Activated T-helper 2 cell treated with anti-CD3 and anti-CD28 coated beads, Interferon-gamma antibody, Interleukin-2, Interleukin-4, amounts not matched to agents 10 μg/mL and 5 μg/mL and 100 μg/mL, durations not matched to agents 14 hours and 24 hours and 36 hours (primary cell): ENCODE data around the gene TMOD1. TPM values are rescaled to one million over a fixed set of nuclear protein-coding genes. Genes with fewer than 3 reads are reported as not detected.
"Not testable (repeated sequence)": the region's sequence is repeated elsewhere in the genome, so short reads cannot be mapped to it uniquely, and the experiment has no call there.

ENCODE experiments used
- DNase-seq: peaks from one replicate; pipeline ENCODE4 v3.0.0; 2021; ENCODE audit warnings: low spot score
- H3K27ac Mint-ChIP-seq: one replicate; pipeline ENCODE4 v1.8.0; 2021; ENCODE audit warnings: mixed read lengths
- H3K27me3 Mint-ChIP-seq: one replicate; pipeline ENCODE4 v1.8.0; 2021; ENCODE audit warnings: low read depth, mixed read lengths
- H3K36me3 Mint-ChIP-seq: one replicate; pipeline ENCODE4 v1.8.0; 2021; ENCODE audit warnings: low read depth, mixed read lengths
- H3K4me1 Mint-ChIP-seq: one replicate; pipeline ENCODE4 v1.8.0; 2021; ENCODE audit warnings: low read depth, mixed read lengths
- H3K4me3 Mint-ChIP-seq: one replicate; pipeline ENCODE4 v1.8.0; 2021; ENCODE audit warnings: low read depth, mild to moderate bottlenecking, moderate library complexity, mixed read lengths
- H3K9me3 Mint-ChIP-seq: one replicate; pipeline ENCODE4 v1.8.0; 2021; ENCODE audit warnings: mixed read lengths
- intact Hi-C: fragments of 100-400 bp; cut with micrococcal nuclease; formaldehyde crosslinking; loops from one replicate; pipeline ENCODE4 v1.15.1; 2023
- total RNA-seq: library from RNA; stranded (reverse); gene quantifications from 2 replicates; pipeline ENCODE4 v1.2.3, GENCODE V29; 2022

The TMOD1 gene
- total RNA-seq, 1 donor from 2014 or later = 0.96 TPM

DNA sequence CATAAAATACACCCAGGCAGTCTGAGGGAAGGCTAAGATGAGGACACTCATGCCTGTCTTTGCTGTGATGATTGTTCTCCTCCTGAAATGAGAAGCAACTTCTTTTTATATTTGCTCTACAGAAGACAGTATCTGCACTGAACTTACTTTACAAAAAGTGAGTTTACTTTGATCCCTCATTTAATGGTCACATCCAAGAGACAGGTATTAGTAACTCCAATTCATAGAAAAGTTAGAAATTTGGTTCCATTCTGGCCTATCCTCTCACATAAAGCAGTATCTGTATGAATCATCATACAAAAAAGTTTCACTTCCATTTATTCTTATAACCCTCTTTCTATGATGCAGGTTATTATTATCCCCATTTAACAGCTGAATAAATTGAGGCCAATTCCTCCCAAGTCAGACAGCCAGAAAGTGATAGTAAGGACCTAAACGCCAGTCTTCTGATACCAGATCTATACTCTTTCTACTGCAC lies 116.5 kb downstream of the TMOD1 start:
- intact Hi-C loops = loop anchor here (5.0 kb wide), 1 partner anchor 151 kb away; no protein-coding TSS in a partner anchor
- H3K4me3 Mint-ChIP-seq = no peak overlapping the region
- H3K9me3 Mint-ChIP-seq = no peaks in the 10 kb centered on the region
- peaks cover 42% of the 10 kb centered on the region for H3K36me3 Mint-ChIP-seq
- no peak for DNase-seq
- H3K4me1 Mint-ChIP-seq = peaks cover 17% of the 10 kb centered on the region
- H3K27me3 Mint-ChIP-seq = no peaks in the 10 kb centered on the region
- H3K27ac Mint-ChIP-seq = peak overlapping the region; percentile 13

GRCh38 chr9:97620063-97620462 lies 118.6 kb downstream of the TMOD1 start:
- H3K4me3 Mint-ChIP-seq, H3K9me3 Mint-ChIP-seq, H3K27me3 Mint-ChIP-seq, DNase-seq, H3K27ac Mint-ChIP-seq, intact Hi-C loops: not testable (repeated sequence)
- peaks cover 17% of the 10 kb centered on the region for H3K4me1 Mint-ChIP-seq
- peaks cover 58% of the 10 kb centered on the region for H3K36me3 Mint-ChIP-seq

DNA sequence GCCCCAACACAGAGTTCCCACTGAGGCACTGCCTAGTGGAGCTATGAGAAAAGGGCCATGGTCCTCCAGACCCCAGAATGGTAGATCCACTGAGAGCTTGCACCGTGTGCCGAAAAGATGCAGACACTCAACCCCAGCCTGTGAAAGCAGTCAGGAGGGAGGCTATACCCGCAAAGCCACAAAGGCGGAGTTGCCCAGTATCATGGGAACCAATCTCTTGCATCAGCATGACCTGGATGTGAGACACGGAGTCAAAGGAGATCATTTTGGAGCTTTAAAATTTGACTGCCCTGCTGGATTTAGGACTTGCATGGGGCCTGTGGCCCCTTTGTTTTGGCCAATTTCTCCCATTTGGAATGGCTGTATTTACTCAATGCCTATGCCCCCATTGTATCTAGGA lies 121.0 kb downstream of the TMOD1 start:
- H3K4me3 Mint-ChIP-seq, DNase-seq, H3K27ac Mint-ChIP-seq, intact Hi-C loops, H3K9me3 Mint-ChIP-seq, H3K27me3 Mint-ChIP-seq: not testable (repeated sequence)
- peaks cover 15% of the 10 kb centered on the region for H3K4me1 Mint-ChIP-seq
- peaks cover 52% of the 10 kb centered on the region for H3K36me3 Mint-ChIP-seq

- Mint-ChIP-seq H3K4me1 (peaks cover 4% of the 10 kb centered on the region), H3K9me3 (no peaks in the 10 kb centered on the region), H3K27ac (no peak overlapping the region), H3K36me3 (peaks cover 44% of the 10 kb centered on the region), H3K27me3 (no peaks in the 10 kb centered on the region), H3K4me3 (no peak overlapping the region)
- intact Hi-C loops = no loop called here
- DNase-seq = no peak
Measured at GRCh38 chr9:97623946-97624345, 122.5 kb downstream of the TMOD1 start.

DNA sequence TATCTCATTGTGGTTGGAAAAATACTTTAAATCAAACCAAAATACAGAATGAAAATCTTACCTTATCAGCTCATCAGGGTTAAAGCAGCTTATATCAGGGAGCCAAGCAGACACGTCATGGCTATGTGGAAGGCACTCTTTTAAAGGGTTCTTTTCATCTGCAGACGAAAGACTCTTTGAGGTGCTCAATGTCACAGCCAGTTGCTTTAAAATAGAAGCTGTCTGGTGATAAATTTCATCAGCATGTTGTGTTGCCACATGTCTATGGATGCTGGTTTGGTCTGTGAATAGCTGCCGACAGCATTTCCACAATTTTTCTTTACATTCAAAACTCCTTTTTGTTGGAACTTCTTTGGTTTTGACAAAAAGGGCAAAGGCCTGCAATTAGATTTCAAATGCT lies 124.2 kb downstream of the TMOD1 start:
- H3K4me3 Mint-ChIP-seq = no peak overlapping the region
- intact Hi-C loops = no loop called here
- no peaks in the 10 kb centered on the region for H3K27me3 Mint-ChIP-seq
- H3K27ac Mint-ChIP-seq = no peak overlapping the region
- peaks cover 9% of the 10 kb centered on the region for H3K4me1 Mint-ChIP-seq
- no peak for DNase-seq
- H3K9me3 Mint-ChIP-seq = no peaks in the 10 kb centered on the region
- H3K36me3 Mint-ChIP-seq = peaks cover 40% of the 10 kb centered on the region

DNA sequence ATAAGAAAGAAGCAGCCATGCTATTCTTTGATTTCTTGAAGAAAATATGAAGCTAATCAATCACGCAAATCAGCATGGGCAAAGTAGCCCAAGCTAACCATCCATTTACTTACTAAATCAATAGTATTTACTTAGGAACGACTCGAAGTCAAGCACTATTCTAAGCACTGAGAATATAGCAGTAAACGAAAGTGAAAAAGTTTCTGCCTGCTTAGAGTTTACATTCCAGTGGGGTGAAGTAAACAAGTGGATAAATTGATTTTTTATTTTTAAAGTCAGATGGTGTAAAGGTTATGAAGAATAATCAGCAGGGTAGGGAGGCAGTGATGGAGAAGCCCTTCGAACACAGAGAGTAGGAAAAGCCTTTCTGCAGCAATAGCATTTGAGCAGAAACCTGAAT lies 126.2 kb downstream of the TMOD1 start:
- H3K27ac Mint-ChIP-seq = no peak overlapping the region
- peaks cover 29% of the 10 kb centered on the region for H3K36me3 Mint-ChIP-seq
- no peaks in the 10 kb centered on the region for H3K9me3 Mint-ChIP-seq
- no peak overlapping the region for H3K4me3 Mint-ChIP-seq
- no peak for DNase-seq
- H3K4me1 Mint-ChIP-seq = peaks cover 17% of the 10 kb centered on the region
- intact Hi-C loops = no loop called here
- no peaks in the 10 kb centered on the region for H3K27me3 Mint-ChIP-seq

DNA sequence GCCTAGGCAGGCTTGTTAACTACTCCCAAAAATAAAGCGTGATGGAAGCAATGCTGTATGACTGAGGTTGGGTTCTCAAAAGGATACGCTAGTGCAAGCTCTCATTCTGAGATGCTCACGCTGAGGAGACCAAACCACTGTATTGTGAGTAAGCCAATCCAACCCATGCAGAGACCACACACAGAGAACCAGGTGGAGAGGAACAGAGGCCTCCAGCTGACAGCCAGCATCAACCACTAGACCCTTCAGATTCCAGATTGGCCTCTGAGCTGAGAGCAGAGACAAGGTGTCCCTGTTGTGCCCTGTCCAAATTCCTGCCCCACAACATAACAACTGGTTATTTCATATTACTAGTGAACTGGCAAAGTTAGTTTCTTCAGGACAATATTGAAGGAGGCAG lies 127.2 kb downstream of the TMOD1 start:
- intact Hi-C loops = no loop called here
- no peak overlapping the region for H3K27ac Mint-ChIP-seq
- H3K4me1 Mint-ChIP-seq = peaks cover 17% of the 10 kb centered on the region
- H3K4me3 Mint-ChIP-seq = no peak overlapping the region
- no peak for DNase-seq
- no peaks in the 10 kb centered on the region for H3K27me3 Mint-ChIP-seq
- H3K36me3 Mint-ChIP-seq = peaks cover 21% of the 10 kb centered on the region
- no peaks in the 10 kb centered on the region for H3K9me3 Mint-ChIP-seq

- Mint-ChIP-seq H3K4me3 (no peak overlapping the region), H3K36me3 (peaks cover 19% of the 10 kb centered on the region), H3K4me1 (peaks cover 17% of the 10 kb centered on the region), H3K9me3 (no peaks in the 10 kb centered on the region), H3K27me3 (no peaks in the 10 kb centered on the region), H3K27ac (no peak overlapping the region)
- intact Hi-C loops = no loop called here
- DNase-seq = no peak
Measured at GRCh38 chr9:97629156-97629555, 127.7 kb downstream of the TMOD1 start.

GRCh38 chr9:97630591-97630990 lies 129.1 kb downstream of the TMOD1 start:
- H3K4me1 Mint-ChIP-seq = peaks cover 29% of the 10 kb centered on the region
- H3K9me3 Mint-ChIP-seq = no peaks in the 10 kb centered on the region
- H3K27me3 Mint-ChIP-seq = no peaks in the 10 kb centered on the region
- H3K4me3 Mint-ChIP-seq = no peak overlapping the region
- no peak overlapping the region for H3K27ac Mint-ChIP-seq
- peaks cover 23% of the 10 kb centered on the region for H3K36me3 Mint-ChIP-seq
- DNase-seq = no peak
- intact Hi-C loops = loop anchor here (5.0 to 10.0 kb wide), 6 partner anchors 174 to 1216 kb away; partner anchors contain the start of genes NANS, TBC1D2 and ZNF367

- H3K9me3 Mint-ChIP-seq = no peaks in the 10 kb centered on the region
- peak overlapping the region; percentile 98 for H3K27ac Mint-ChIP-seq
- H3K4me3 Mint-ChIP-seq = peak overlapping the region; percentile 89
- H3K36me3 Mint-ChIP-seq = peaks cover 26% of the 10 kb centered on the region
- H3K27me3 Mint-ChIP-seq = no peaks in the 10 kb centered on the region
- peaks cover 40% of the 10 kb centered on the region for H3K4me1 Mint-ChIP-seq
- peak; percentile 18 for DNase-seq
- intact Hi-C loops = loop anchor here (2.0 to 10.0 kb wide), 8 partner anchors 172 to 1218 kb away; partner anchors contain the start of genes NANS, TBC1D2, TRMO and ZNF367
Measured at GRCh38 chr9:97632248-97632984, 130.9 kb downstream of the TMOD1 start.

DNA sequence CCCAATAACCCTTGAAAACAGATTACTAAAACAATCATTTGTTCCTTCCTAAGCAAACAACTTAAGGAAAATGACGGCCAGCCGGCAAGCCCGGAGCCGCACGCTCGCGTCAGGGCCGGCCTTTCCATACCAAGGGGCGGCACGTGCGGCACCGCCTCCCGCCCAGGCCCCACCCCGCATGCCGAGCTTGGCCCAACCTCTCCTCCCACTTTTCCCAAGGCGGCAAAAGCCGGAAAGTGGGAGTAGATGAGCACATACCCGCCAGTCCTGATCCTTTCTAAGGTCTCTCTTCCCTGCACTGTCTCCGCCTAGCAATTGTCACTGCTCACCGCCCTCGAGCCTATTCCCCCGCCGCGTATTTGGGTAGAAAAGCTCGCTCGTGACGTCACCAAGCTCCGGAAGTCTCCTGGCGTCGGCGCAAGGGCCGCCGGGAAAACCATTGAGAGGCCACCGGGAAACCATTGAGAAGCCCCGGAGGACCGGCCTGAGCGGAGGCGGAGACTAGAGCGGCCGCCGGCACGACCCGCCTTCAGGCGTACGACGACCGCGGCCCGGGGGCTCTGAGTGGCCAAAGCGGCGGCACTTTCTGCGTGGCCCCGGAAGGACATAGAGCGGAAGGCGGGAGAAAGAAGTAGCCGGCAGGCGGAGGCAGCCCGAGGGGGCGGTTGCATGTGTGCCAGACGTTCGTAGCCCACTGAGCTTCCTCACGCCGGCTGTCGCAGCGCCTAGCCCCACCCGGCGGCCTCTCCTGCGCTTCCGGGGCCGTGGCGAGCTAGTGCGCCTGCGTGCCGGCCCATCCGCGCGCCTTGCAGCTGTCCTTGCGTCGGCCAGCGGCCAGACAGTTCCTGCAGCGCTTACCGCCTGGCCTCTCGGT lies 131.8 kb downstream of the TMOD1 start, which contains the start of the genes NCBP1 and TSTD2:
TSS of gene NCBP1 (plus strand) at position 837 of the 874 bp plus-strand sequence. CDS start 61 bp downstream, outside the sequence.
TSS of gene TSTD2 (minus strand) at position 384 of the 874 bp plus-strand sequence. CDS start 5,806 bp downstream, outside the sequence.
- peak within 1 kb of the TSS; percentile 89 for H3K4me3 Mint-ChIP-seq
- H3K36me3 Mint-ChIP-seq = peaks cover 32% of the 10 kb centered on the region
- intact Hi-C loops = loop anchor here (1.0 to 10.0 kb wide), 9 partner anchors 64 to 1218 kb away; partner anchors contain the start of genes NANS, TBC1D2, TRMO and XPA
- peak; percentile 96 for DNase-seq
- peaks cover 46% of the 10 kb centered on the region for H3K4me1 Mint-ChIP-seq
- no peaks in the 10 kb centered on the region for H3K9me3 Mint-ChIP-seq
- H3K27me3 Mint-ChIP-seq = no peaks in the 10 kb centered on the region
- peak within 1 kb of the TSS; percentile 98 for H3K27ac Mint-ChIP-seq

GRCh38 chr9:97633859-97634490 lies 132.5 kb downstream of the TMOD1 start:
- Mint-ChIP-seq H3K36me3 (peaks cover 34% of the 10 kb centered on the region), H3K27ac (peak overlapping the region; percentile 98), H3K4me3 (peak overlapping the region; percentile 89), H3K4me1 (peaks cover 47% of the 10 kb centered on the region), H3K9me3 (no peaks in the 10 kb centered on the region), H3K27me3 (no peaks in the 10 kb centered on the region)
- intact Hi-C loops = loop anchor here (1.0 to 10.0 kb wide), 9 partner anchors 63 to 1219 kb away; partner anchors contain the start of genes NANS, TBC1D2, TRMO and XPA
- no peak for DNase-seq
